K562 (cell line): ENCODE measurements around the gene EXOC3L1. TPM values are rescaled to one million over a fixed set of nuclear protein-coding genes. Genes with fewer than 3 reads are reported as not detected.

Source experiments
- FOS ChIP-seq: IDR thresholded peaks from 3 replicates; pipeline ENCODE4 v1.6.1; 2011; ENCODE audit not compliant: insufficient read length; ENCODE audit errors: extremely low read depth
- MGA ChIP-seq: fragments of 450-650 bp; IDR thresholded peaks from 2 replicates; pipeline ENCODE4 v1.6.1; 2016; ENCODE audit warnings: mild to moderate bottlenecking, moderate library complexity
- RBM34 ChIP-seq: fragments of 200-400 bp; formaldehyde crosslinking; IDR thresholded peaks from 2 replicates; pipeline ENCODE4 v1.6.1; 2018; ENCODE audit warnings: low read length, borderline replicate concordance; ENCODE audit not compliant: insufficient read depth
- ZBTB1 ChIP-seq: sonication (generic); formaldehyde crosslinking; IDR thresholded peaks from 2 replicates; pipeline ENCODE4 v1.8.1; 2023; ENCODE audit warnings: missing genetic modification reagents, low read depth, mild to moderate bottlenecking, borderline replicate concordance
- polyA plus RNA-seq, 8 experiments: library from polyadenylated mRNA; depleted of rRNA in 4 of 8; stranded (reverse) in 5 of 8; unstranded in 3 of 8; fragments of >200 nt; fragmentation: Nextera tagmentation in 2 of 8; fragmentation: Illumina TruSeq in 1 of 8; extraction: Ambion mirVana in 2 of 8; extraction: Trizol in 1 of 8; gene quantifications; 2 replicates each; pipeline versions ENCODE4 v1.2.1 to v1.2.3, GENCODE V29; 2011 to 2014; ENCODE audit warnings: inconsistent platforms in 1 of 8, missing spikeins in 1 of 8
- total RNA-seq, 7 experiments: library from RNA; depleted of rRNA in 6 of 7; stranded (reverse); fragments of >200 nt in 6 of 7; fragmentation: Illumina TruSeq in 2 of 7; extraction: Trizol in 2 of 7; gene quantifications; 2 replicates each; pipeline versions ENCODE4 v1.2.1 to v1.2.3, GENCODE V29; 2011 to 2021; ENCODE audit warnings: low replicate concordance in 1 of 7
- TF ChIP-seq, protein P1 (sequence below): IDR thresholded peaks from 2 replicates; pipeline ENCODE4 v1.6.1; 2011; ENCODE audit warnings: borderline replicate concordance, low read depth, mild to moderate bottlenecking, moderate library complexity, low read length; ENCODE audit not compliant: insufficient read depth, poor library complexity, severe bottlenecking
- TF ChIP-seq, protein P2 (sequence below): fragments of 450-650 bp; IDR thresholded peaks from 2 replicates; pipeline ENCODE4 v1.7.0; 2016; ENCODE audit warnings: borderline replicate concordance

Gene EXOC3L1
- total and polyA plus RNA-seq, 9 of the 15 experiments (the other 6 are each of a cell fraction or from before 2014, with no cell fraction given) = 0.08 TPM; not detected in 8

DNA sequence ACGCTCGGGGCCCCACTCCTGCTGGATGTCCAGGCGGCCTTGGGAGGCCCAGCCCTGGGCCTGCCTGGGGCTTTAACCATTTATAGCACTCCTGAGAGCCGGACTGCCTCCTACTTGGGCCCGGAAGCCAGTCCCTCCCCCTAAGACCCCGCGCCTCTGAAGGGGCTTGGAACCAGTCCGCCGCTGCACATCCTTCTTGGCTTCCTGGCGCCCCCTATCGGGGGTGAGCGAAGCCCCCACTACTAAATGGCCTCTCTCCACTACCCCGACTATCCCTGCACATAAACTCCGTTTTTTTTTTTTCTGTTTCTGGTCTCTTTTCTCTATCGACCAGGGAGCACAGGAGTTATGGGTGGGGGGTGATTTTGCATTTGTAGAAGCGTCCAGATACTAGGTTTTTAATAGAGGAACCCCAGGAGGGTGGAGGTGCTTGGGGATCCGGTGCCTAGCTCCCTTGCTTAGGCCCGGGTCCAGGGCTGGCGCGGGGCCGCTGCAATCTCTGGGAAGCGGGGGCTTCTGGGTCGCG is 20.2 kb downstream of the EXOC3L1 start (continued):
- TF ChIP-seq MGA = no peak
- TF ChIP-seq, protein P1, sequence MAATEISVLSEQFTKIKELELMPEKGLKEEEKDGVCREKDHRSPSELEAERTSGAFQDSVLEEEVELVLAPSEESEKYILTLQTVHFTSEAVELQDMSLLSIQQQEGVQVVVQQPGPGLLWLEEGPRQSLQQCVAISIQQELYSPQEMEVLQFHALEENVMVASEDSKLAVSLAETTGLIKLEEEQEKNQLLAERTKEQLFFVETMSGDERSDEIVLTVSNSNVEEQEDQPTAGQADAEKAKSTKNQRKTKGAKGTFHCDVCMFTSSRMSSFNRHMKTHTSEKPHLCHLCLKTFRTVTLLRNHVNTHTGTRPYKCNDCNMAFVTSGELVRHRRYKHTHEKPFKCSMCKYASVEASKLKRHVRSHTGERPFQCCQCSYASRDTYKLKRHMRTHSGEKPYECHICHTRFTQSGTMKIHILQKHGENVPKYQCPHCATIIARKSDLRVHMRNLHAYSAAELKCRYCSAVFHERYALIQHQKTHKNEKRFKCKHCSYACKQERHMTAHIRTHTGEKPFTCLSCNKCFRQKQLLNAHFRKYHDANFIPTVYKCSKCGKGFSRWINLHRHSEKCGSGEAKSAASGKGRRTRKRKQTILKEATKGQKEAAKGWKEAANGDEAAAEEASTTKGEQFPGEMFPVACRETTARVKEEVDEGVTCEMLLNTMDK = peak; percentile 87
- no peak for TF ChIP-seq FOS
- no peak for TF ChIP-seq RBM34
- no peak for TF ChIP-seq ZBTB1 (CRISPR knock-in tag)
- TF ChIP-seq, protein P2, sequence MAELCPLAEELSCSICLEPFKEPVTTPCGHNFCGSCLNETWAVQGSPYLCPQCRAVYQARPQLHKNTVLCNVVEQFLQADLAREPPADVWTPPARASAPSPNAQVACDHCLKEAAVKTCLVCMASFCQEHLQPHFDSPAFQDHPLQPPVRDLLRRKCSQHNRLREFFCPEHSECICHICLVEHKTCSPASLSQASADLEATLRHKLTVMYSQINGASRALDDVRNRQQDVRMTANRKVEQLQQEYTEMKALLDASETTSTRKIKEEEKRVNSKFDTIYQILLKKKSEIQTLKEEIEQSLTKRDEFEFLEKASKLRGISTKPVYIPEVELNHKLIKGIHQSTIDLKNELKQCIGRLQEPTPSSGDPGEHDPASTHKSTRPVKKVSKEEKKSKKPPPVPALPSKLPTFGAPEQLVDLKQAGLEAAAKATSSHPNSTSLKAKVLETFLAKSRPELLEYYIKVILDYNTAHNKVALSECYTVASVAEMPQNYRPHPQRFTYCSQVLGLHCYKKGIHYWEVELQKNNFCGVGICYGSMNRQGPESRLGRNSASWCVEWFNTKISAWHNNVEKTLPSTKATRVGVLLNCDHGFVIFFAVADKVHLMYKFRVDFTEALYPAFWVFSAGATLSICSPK = 0 out of 2 replicates have a peak, but pooled peaks have one; percentile 30
